ENCODE data around the gene C2CD5.

GRCh38 chr12:22531205-22531604, 13.1 kb downstream of the C2CD5 start:
- TF ChIP-seq POLR2A (IDR thresholded peaks at IDR 0.05; ENCODE audit: borderline replicate concordance, extremely low read depth, insufficient read depth, insufficient read length) = no peak
- no peak for TF ChIP-seq CTCF (IDR thresholded peaks at IDR 0.05 in 2 of 3, conservative IDR thresholded peaks at IDR 0.05 in 1 of 3; ENCODE audit: borderline replicate concordance in 1 of 3, insufficient read depth in 1 of 3, low read depth in 2 of 3, low read length in 2 of 3)
- TF ChIP-seq RAD21 (IDR thresholded peaks at IDR 0.05; ENCODE audit: low read depth) = no peak
